NCI-H510A (cell line): ENCODE data around the gene ZNRF1.

ENCODE experiments used
- DNase-seq: peaks from one replicate; lab custom pipeline; 2025; lab: John Stamatoyannopoulos, UW

ZNRF1 gene

DNA sequence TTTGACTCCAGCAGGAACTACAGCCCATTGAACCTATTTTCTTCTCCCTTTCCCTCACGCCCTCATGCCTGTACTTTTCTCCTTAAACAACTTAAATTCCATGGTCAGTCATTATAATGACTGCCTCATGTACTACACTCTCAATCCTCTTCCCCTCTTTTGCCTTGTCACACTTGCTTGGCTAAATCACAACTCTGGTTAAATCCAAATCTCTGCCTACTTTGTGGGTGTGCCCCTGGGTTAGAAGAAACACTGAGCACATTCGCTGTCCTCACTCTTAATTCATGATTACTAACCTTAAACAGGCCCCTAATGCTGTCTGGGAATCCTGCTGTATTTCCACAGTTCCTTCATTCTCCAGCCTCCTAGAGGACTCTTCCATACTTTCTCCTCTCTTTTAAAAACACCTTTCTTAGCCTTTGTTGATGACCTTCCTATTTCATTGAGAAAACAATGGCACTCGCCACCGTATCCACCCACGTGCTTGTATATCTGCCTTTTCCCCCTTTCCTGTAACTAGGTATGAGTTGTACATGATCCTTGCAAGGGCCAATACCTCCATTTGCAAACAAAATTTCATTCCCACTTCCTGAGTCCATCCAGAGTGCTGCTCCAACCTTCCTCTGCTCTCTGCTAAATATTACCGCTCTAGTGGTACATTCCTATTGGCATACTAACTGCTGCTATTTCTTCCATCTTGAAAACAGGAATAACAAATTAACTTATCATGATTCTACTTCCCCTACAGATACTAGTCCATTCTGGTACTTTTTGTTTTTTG is 28.9 kb downstream of the ZNRF1 start:
- no peak for DNase-seq

DNA sequence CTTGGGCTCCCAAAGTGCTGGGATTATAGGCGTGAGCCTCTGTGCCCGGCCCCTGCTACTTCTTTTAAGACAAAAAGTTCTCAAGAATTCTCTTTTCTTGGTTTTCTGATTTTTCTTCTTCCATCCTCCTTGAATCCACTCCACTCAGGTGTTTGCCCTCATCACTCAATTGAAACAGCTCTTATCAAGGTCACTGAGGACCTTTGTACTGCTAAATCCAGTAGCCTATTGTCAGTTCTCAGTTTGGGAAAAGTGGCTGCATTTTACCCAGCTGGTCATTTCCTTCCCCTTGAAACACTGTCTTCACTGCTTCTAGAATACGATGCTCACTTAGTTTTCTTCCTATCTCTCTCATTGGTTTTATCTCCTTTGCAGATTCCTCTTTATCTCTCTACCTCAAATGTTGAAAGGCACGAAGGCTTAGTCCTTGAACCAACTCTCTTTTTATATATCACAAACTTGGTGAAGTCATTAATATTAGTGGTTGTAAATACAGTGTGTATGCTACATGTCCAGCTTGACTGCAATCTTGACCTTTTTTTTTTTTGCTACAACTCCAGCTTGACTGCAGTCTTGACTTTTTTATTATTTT is 29.8 kb downstream of the ZNRF1 start:
- DNase-seq, result no peak

DNA sequence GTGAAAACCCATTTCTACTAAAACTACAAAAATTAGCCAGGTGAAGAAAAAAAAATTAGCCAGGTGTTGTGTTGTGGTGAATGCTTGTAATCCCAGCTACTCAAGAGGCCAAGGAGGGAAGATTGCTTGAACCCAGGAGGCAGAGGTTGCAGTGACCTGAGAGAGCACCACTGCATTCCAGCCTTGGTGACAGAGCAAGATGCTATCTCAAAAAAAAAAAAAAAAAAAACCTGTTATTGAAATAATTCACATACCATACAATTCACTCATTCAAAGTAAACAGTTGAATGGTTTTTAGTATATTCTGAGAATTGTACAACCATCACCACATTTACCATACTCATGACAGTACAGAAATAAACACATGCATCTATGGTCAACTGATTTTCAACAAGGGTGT is 31.0 kb downstream of the ZNRF1 start:
- no peak for DNase-seq

DNA sequence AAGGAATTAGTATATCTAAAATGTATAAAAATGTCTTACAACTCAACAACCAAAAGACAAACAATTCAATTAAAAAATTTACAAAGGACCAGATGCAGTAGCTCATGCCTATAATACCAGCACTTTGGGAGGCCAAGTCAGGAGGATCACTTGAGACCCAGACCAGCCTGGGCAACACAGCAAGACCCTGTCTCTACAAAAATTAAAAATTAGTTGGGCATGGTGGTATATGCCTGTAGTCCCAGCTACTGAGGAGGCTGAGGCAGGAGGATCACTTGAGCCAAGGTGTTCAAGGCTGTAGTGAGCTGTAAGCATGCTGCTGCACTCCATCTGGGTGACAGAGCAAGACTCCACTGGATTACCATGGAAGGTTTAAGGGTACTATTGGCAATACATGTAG is 33.8 kb downstream of the ZNRF1 start:
- DNase-seq, result no peak

DNA sequence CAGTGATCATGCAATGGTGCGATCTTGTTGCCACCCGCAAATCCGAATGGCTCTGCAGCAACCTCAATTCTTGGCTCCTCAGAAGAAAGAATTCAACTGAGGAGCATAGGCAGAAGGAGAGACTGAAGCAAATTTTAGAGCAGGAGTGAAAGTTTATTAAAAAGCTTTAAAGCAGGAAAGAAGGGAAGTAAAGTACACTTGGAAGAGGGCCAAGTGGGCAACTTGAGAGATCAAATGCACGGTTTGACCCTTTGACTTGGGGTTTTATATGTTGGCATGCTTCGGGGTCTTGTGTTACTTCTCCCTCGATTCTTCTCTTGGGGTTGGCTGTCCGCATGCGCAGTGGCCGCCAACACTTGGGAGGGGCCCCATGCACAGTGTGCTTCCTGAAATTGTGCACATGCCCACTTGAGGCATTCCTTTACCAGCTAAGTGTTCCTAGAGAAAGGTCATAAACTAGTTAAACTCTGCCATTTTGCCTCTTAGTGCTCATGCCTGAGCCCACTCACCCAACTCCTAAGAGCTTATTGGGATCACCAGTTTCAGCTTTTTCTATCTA is 36.7 kb downstream of the ZNRF1 start:
- DNase-seq, result no peak

DNA sequence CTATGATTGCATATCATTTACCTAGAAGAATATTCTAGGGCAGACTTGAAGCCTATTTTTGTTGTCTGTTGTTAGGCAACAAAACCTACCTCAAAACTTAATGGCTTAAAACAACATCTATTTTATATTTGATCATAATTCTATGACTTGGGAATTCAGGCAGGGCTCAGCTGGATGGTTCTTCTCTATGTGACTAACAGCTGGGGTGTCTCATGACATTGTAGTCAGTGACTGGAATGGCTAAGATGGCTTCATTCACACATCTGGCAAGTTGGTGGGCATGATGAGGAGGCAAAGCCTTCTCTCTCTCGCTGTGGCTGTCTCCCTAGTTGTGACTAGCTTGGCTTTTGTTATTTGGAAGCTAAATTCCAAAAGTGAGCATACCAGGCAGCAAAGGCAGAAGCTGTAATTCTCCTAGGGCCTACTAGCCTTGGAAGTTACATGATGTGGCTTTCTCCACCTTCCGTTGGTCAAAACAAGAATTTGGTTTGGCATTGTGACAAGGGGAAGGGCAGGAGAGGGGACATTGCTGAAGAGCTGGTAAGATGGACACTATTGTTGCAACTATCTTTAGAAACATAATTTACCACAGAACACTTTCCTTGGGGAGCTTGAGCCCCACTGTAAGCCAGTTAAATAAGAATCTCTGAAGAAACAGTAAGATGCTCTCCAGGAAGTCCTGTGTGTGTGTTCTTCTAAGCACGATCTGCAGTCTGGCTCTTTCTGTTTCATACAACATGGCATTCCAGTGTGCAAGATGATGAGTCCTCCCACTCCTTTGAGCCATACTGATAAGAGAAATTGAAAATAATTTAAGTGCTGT is 39.4 kb downstream of the ZNRF1 start:
- DNase-seq, result no peak

DNA sequence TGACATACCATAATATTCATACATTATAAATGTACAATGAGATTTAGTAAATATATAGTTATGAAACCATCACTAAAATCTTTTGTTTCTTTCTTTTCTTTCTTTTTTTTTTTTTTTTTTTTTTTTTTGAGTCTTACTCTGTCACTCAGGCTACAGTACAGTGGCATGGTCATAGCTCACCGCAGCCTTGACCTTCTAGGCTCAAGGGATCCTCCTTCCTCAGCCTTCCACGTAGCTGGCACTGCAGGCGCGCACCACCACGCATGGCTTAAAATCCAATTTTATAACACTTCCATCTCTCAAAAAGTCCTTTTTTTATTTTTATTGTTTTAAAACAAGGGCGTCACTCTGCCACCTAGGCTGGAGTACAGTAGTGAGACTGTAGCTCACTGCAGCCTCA is 41.1 kb downstream of the ZNRF1 start:
- no peak for DNase-seq

DNA sequence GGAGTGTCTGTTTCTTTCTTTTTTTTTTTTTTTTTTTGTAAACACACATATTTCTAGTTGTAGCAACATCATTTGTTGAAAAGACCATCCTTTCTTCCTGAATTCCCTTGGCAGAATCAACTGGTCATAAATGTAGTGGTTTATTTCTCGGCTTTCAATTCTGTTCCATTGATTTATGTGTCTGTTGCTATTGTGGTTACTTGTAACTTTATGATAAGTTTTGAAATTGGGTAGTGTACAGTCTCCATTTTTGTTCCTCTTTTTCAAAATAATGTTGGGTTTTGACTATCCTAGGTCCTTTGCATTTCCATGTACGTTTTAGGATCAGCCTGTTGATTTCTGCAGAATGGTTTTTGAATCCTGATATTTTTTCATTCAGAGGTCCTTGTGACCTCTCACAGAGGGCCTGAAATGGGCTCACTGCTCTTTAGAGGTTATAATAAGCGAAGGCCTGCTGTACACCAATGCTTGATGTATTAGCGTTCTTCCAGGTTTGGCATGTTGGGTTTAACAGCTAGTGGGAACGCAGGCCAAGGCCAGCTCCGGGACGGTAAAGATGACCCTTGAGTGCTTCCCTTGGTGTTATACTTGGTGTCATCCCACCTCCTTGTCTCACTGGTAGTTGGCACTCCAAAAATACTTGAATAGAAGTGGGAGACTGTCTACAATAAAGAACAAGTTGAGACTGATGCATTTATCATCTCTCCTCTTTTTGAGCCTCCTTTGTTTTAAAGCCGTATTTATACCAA is 43.8 kb downstream of the ZNRF1 start:
- DNase-seq, result no peak

DNA sequence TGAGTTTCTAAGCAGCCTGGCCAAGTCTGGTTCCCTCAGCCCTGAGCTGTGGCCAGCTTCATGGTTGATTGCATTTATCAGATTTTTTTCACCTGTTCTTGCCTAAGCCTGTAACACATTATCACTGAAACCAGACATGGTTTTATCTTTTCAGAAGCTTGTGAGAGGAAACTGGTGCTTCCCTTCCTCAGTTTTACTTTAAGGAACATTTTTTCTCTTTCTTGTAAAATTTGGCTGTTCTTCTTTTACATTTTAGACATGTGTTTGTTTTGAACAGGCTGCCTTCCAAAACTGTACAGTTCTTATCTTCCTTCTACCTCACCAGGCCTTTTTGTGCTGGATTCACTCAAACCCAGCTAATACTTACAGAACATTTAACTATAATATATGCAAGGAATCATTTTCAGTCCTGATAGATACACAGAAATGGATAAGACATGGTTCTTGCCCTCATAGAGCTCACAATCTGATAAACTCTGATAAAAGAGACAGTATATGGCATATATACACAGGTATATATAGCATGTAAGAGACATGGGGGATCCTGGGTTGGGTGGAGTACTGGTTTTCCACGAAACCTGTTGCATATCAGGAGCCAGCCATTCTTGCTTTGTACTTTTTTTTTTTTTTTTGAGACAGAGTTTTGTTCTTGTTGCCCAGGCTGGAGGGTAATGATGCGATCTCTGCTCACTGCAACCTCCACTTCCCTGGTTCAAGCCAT is 44.5 kb downstream of the ZNRF1 start:
- no peak for DNase-seq

DNA sequence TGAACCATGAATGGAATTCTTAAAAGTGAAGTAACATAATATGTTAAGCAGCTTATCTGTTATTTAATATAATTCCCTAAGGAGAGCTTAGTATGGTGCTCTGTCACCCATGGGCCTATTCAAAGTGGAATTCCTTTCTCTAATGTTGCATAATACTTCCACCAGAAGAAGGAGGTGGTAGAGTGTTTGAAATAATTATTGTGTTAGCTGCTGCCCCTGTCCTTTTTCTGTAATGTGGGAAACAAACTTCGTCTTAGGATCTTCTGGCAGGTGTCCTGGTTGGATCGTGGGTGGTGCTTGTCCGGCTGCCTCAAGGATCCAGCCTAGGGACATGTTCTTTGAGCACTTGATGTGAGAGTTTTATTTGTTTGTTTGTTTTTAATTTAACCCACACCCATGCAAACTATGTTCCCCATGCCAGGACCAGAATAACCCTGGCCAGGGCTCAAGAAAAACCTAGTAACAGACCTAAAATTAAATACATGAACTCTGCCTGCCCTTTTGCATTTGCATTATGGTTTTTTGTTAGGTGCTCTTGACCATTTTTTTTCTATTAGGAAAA is 46.1 kb downstream of the ZNRF1 start:
- no peak for DNase-seq

DNA sequence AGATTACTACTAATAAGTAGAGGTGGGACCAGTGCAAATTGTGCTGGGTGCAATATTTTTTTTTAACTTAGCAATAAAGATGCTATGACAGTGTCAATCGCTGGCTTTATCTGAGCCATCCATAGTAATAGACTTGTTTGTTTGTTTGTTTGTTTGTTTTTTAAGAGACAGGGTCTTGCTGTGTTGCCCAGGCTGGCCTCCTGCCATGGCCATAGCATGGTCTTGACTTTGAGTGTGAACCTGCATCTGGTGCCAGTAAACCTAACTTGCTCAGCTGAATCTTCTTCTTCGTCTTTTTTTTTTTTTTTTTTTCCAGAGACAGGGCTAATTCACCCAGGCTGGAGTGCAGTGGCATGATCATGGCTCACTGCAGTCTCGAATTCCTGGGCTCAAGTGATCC is 46.6 kb downstream of the ZNRF1 start:
- DNase-seq, result no peak

DNA sequence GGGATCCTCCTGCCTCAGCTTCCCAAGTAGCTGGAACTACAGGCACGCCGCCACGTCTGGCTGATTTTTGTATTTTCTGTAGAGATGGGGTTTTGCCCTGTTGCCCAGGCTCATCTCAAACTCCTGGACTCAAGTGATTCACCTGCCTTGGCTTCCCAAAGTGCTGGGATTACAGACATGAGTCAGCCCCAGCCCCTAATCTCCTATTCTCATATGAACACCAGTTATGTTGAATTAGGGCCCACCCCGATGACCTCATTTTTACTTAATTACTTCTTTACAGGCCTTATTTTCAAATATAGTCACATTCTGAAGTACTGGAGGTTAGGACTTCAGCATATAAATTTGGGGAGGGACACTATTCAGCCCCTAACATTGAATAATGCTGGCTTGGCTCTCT is 49.2 kb downstream of the ZNRF1 start:
- DNase-seq, result no peak

DNA sequence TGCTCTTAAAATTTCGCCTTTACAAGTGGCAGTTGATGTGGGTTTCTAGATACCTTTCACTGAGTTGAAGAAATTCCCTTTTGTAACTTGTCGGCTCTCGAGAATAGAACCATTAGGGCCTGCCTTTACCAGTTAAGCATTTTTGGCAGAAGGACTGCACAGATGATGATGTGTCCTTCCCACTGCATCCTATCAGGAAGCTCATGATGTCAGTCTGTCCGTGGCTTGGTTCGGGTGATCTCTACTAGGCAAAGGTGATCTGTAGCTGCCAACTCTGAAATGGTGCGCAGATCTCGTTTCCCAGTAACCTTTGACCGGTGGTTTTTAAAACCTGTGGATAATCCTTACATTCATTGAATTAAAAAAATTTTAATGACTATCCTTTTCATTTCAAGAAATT is 49.7 kb downstream of the ZNRF1 start:
- DNase-seq, result no peak

DNA sequence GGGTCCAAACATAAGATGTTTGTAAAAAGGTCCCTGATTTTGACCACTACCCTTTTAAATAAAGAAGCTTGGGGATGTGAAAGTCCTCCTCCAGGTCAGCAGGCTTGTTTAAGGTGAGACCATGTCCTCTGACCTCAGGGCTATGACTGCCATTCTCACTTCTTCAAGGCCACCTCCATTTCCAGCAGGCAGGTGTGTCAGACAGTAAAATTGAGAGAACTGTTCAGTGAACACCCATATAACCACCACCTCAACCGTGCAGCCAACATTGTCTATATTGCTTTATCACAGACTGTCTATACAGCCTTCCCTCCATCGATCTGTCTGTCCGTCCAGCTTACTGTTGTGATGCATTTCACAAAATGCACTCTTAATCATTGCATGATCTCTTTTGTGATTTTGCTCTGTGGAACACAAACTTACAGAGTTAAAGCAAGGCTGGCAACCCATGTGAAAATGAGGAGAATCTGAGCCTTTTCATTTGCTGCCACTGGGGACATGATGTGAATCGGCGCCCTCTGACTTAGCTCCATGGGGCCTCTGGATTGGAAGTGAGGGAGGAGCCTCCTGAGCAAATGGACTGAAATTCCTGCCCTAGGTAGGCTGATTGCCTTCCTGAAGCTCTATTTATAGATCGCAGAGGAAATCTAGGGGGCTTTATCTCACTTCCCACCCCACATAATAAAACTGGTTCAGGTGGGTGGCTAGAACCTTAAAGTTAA is 53.8 kb downstream of the ZNRF1 start:
- DNase-seq, result no peak

DNA sequence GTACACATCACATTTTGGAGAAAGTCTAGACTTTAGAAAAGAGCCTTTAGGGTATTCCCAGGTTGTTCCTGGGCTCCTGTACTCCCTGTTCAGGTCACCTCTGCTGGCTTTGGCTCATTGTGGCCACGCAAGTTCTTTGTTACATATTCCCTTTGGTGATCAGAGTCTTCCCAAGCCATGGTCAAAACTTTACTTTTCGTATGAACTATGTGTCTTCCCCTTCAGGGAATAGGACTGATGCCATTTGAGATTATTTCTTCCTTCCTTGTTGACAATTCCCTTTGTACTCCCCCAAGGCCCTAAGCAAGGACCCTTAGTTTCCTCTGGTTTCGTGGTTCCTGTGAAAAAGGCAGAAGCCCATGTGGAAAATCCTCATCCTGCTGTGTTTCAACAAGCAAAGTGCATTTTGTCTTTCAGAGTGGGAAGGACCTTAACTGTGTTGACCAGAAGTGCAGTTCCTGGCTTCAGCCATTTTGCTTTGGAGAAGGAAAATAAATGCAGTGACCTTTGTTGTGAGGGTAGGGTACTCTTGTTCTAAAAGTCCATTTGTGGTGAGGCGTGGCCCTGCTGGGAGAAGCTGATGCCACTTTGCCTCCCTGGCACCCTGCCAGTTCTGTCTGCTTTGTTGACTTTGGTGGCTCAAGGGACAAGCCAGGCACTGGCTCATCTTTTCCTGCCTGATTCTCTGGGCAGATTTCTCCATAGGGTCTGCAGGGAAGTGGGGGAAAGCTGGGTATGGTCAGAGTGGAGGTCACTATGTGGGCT is 55.1 kb downstream of the ZNRF1 start:
- DNase-seq, result peak; percentile 90

DNA sequence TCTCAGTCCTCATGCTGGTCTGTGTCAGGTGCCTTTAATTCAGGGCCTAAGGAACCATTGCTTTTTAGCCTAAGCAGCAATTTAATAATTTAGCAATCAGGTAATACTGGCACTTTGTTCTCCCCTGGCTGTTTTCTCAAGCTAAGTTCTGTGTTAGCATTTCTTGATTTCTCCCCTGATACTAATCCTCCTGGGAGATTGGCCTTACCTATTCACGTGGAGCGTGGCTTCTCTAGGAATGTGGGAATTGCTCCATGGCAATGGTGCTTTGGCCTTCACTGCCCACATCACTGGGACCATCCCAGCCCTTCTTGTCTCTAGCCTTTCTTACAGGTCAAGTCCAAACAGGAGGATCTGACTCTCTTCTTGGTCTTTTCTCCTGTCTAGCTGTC is 55.7 kb downstream of the ZNRF1 start:
- no peak for DNase-seq

DNA sequence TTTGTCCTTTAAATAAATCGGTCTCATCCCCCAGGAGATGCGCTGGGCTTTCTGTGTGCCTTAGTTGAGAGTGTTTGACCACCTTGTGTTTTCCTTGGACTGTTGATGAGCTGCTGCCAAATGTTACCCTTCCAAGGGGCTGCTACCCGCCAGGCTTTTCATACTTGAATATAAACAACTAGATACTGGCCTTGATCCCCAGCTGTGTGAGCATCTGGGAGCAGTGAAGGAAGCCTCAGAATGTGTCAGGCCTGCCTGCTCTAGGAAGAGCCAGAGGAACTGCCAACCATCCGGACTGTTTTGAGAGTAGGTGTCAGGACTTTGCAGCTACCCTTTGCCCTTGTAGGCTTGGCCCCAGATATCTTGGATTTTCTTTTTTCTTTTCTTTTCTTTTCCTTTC is 60.0 kb downstream of the ZNRF1 start:
- no peak for DNase-seq

DNA sequence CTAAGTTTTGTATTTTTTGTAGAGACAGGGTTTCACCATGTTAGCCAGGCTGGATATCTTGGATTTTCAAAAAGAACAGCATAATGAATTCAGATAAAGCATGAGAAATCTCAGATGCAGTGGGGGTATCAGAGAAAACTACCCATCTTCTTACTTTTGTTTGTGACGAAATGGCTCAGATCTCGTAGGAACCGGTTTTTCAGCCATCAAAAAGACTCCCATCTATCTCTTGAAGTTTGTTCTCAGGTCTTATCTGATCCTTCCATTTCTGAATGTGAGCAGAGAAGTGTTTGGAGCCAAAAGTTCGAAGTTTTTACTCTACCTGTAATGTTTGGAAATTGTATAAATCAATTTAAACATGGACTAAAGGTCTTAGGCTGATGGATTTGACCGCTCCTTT is 60.6 kb downstream of the ZNRF1 start:
- DNase-seq, result no peak

DNA sequence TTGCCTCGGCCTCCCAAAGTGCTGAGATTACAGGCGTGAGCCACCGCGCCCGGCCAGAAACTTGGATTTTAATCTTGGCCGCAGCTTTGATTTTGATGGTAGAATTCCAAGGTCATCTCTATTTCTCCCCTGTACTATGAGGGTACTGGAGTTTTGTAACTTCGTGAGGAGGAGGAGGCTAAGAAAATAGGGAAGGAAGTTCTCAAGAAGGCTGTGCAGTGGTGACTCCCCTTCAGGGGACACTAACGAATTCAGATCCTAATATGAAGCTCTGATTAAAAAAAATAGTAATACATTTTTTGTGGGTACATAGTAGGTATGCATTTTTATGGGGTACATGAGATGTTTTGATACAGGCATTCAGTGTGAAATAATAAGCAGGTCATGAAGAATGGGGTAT is 61.9 kb downstream of the ZNRF1 start:
- DNase-seq, result no peak

DNA sequence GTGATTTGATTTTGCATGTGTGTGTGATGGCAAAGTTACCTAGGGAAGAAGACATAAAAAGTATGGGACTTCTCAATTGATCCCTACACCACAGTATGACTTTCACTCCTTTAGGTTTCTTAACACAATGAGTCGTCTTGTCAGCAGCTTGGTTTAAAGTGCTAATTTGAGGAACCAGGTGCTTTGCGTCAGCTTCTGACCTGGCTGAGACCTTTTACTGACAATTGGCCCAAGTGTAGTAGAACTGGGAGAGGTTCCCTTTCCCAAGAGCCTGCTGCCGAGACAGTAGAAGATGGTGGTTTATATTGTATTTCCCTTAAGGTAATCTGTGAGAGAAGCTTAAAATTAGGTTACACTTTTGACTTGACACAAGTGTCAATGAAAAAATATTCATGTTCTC is 62.8 kb downstream of the ZNRF1 start:
- no peak for DNase-seq
